Activated CD4-positive, alpha-beta memory T cell treated with anti-CD3 and anti-CD28 coated beads, Interleukin-2, amount 10 ng/mL, durations not matched to agents 7 days and 5 days (primary cell): ENCODE results near the gene ZNF594. TPM values are rescaled to one million over a fixed set of nuclear protein-coding genes. Genes with fewer than 3 reads are reported as not detected.
"Not testable (repeated sequence)": the region's sequence is repeated elsewhere in the genome, so short reads cannot be mapped to it uniquely, and the experiment has no call there.

ENCODE experiments used
- CTCF ChIA-PET: fragments of 350-600 bp; sonication (Branson Sonifier 250); formaldehyde crosslinking; loops from one replicate; lab custom pipeline; 2021; ENCODE audit warnings: antibody characterized with exemption, inconsistent platforms; lab: Charles Lee
- POLR2A ChIA-PET: fragments of 350-600 bp; sonication (Branson Sonifier 250); formaldehyde crosslinking; loops from one replicate; lab custom pipeline; 2021; ENCODE audit warnings: antibody characterized with exemption; lab: Charles Lee
- DNase-seq: peaks from one replicate; pipeline ENCODE4 v3.0.0-alpha.2; 2020
- H3K27ac Mint-ChIP-seq: one replicate; pipeline ENCODE4 v1.8.0; 2021; ENCODE audit warnings: mild to moderate bottlenecking, mixed read lengths
- H3K27me3 Mint-ChIP-seq: one replicate; pipeline ENCODE4 v1.8.0; 2021; ENCODE audit warnings: mixed read lengths
- H3K36me3 Mint-ChIP-seq: one replicate; pipeline ENCODE4 v1.8.0; 2021; ENCODE audit warnings: low read depth, mixed read lengths
- H3K4me1 Mint-ChIP-seq: one replicate; pipeline ENCODE4 v1.8.0; 2021; ENCODE audit warnings: mixed read lengths
- H3K4me3 Mint-ChIP-seq: one replicate; pipeline ENCODE4 v1.8.0; 2021; ENCODE audit warnings: mild to moderate bottlenecking, mixed read lengths
- H3K9me3 Mint-ChIP-seq: one replicate; pipeline ENCODE4 v1.8.0; 2021; ENCODE audit warnings: mixed read lengths
- total RNA-seq, 2 experiments: library from RNA; stranded (reverse); gene quantifications; one replicate each; pipeline ENCODE4 v1.2.3, GENCODE V29; 2021

Gene ZNF594
- total RNA-seq, 2 experiments from 2014 or later = 7.0 to 8.6 TPM

- no peaks in the 10 kb centered on the region for H3K36me3 Mint-ChIP-seq
- no peaks in the 10 kb centered on the region for H3K9me3 Mint-ChIP-seq
- CTCF ChIA-PET = interaction anchor here (0.7 kb wide), 1 partner anchor 217 kb away, joined by 3 read pairs; no protein-coding TSS in a partner anchor
- H3K4me3 Mint-ChIP-seq = no peak overlapping the region
- peaks cover 8% of the 10 kb centered on the region for H3K4me1 Mint-ChIP-seq
- H3K27me3 Mint-ChIP-seq = no peaks in the 10 kb centered on the region
- POLR2A ChIA-PET = interaction anchor here (0.6 kb wide), 1 partner anchor 26 kb away, joined by 3 read pairs; no protein-coding TSS in a partner anchor
- no peak for DNase-seq
- no peak overlapping the region for H3K27ac Mint-ChIP-seq
Measured at GRCh38 chr17:5220074-5220473, 28.4 kb upstream of the ZNF594 start.

DNA sequence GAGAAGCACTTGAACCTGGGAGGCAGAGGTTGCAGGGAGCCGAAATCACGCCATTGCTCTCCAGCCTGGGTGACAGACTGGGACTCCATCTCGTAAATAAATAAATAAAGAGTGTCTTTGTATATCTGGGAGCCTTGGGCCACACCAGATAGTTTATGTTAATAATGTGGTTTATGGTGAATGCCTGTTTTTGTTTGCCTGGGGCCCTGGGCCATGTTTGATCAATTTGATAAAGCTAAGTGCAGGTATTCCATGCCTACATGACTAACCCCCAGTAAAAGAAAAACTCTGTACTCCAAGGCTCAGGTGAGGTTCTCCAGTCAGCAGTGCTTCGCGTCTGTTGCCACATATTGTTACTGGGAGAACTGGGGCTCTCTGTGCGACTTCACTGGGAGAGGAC, 27.9 kb upstream of the ZNF594 start:
- Mint-ChIP-seq H3K36me3 (no peaks in the 10 kb centered on the region), H3K27me3 (no peaks in the 10 kb centered on the region), H3K4me3 (no peak overlapping the region), H3K4me1 (peaks cover 8% of the 10 kb centered on the region), H3K9me3 (no peaks in the 10 kb centered on the region), H3K27ac (no peak overlapping the region)
- DNase-seq = no peak
- CTCF ChIA-PET = no interaction called here
- POLR2A ChIA-PET = no interaction called here

GRCh38 chr17:5217562-5217961, 25.9 kb upstream of the ZNF594 start:
- H3K4me3 Mint-ChIP-seq, H3K4me1 Mint-ChIP-seq, DNase-seq, H3K27me3 Mint-ChIP-seq, H3K9me3 Mint-ChIP-seq, POLR2A ChIA-PET, CTCF ChIA-PET, H3K36me3 Mint-ChIP-seq, H3K27ac Mint-ChIP-seq: not testable (repeated sequence)

DNA sequence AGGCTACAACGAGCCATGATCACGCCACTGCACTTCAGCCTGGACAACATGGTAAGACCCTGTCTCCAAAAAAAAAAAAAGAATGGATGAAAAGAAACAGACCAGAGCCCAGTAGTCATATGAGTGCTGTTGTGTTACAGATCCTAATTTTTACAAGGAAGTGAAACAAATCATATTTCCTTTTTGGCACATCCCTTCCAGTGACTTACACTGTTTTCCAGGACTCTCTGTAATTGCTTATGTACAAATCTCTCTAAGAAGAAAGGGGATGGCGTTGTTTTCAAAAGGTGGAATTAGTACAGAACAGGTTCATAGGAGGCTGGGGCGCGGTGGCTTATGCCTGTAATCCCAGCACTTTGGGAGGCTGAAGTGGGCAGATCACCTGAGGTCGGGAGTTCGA, 19.8 kb upstream of the ZNF594 start:
- Mint-ChIP-seq H3K4me1 (no peaks in the 10 kb centered on the region), H3K4me3 (no peak overlapping the region), H3K36me3 (no peaks in the 10 kb centered on the region), H3K27ac (no peak overlapping the region), H3K9me3 (no peaks in the 10 kb centered on the region), H3K27me3 (no peaks in the 10 kb centered on the region)
- ChIA-PET CTCF (no interaction called here), POLR2A (interaction anchor here (2.5 kb wide), 1 partner anchor 20 kb away, joined by 6 read pairs; the partner anchor contains the start of gene ZNF594)
- DNase-seq = no peak

DNA sequence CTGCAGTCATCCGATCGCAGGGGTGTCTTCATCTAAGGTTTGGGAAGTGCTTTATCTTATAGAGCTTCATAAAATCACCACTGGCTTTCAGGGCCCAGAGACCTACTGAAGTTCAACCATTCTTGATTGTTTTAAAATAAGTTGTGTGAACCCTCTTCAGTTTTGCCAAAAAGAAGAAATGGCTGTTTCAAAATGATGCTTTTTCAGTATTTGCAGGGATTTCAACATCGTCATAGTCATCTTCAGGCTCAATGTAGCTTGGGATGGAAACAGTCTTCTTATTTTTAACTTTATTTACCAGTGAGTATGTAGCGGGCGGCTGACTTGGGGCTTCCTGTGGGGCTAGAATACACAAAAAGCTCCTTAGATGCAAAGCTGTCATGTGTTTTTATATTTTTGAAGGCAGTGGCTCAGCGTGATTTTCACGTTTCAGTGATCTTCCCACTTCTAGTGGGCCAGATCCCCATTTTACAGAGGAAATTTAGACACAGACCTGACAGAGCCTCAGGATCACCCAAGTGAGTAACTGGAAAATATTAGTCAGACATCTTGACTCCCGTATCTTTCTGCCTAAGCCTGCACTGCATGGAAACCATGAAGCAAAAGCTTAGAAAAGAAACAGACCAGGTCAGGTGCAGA, 19.1 kb upstream of the ZNF594 start:
- Mint-ChIP-seq H3K27ac (no peak overlapping the region), H3K4me1 (no peaks in the 10 kb centered on the region), H3K9me3 (no peaks in the 10 kb centered on the region), H3K4me3 (no peak overlapping the region), H3K36me3 (no peaks in the 10 kb centered on the region), H3K27me3 (no peaks in the 10 kb centered on the region)
- POLR2A ChIA-PET = interaction anchor here (2.5 kb wide), 1 partner anchor 19 kb away, joined by 6 read pairs; the partner anchor contains the start of gene ZNF594
- CTCF ChIA-PET = no interaction called here
- no peak for DNase-seq

GRCh38 chr17:5210091-5210490, 18.4 kb upstream of the ZNF594 start:
- ChIA-PET CTCF (no interaction called here), POLR2A (interaction anchor here (2.5 kb wide), 1 partner anchor 18 kb away, joined by 6 read pairs; the partner anchor contains the start of gene ZNF594)
- H3K4me3 Mint-ChIP-seq = no peak overlapping the region
- no peaks in the 10 kb centered on the region for H3K4me1 Mint-ChIP-seq
- H3K36me3 Mint-ChIP-seq = no peaks in the 10 kb centered on the region
- DNase-seq = no peak
- H3K9me3 Mint-ChIP-seq = no peaks in the 10 kb centered on the region
- no peak overlapping the region for H3K27ac Mint-ChIP-seq
- H3K27me3 Mint-ChIP-seq = no peaks in the 10 kb centered on the region

DNA sequence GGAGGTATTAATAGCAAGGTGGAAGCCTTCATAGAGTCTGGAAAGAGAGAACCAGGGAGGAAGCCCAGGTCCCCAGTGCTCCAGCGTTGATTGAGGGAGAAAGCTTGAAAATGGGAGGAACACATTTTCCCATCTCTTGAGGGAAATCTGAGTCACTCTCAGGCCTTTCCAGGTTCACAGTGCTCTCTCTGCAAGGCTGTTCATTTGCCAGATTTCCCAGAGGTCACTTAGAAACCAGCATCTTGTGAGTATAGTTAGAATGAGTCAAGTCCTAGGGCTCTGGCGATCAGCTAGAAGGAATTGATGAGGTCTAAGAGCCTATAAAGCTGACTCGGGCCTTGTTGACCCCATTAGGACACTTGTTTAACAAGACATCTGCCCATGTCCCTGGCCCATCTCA, 17.7 kb upstream of the ZNF594 start:
- H3K9me3 Mint-ChIP-seq = no peaks in the 10 kb centered on the region
- no peaks in the 10 kb centered on the region for H3K27me3 Mint-ChIP-seq
- no peak for DNase-seq
- no peak overlapping the region for H3K27ac Mint-ChIP-seq
- CTCF ChIA-PET = no interaction called here
- H3K4me3 Mint-ChIP-seq = no peak overlapping the region
- no peaks in the 10 kb centered on the region for H3K36me3 Mint-ChIP-seq
- no peaks in the 10 kb centered on the region for H3K4me1 Mint-ChIP-seq
- POLR2A ChIA-PET = no interaction called here

DNA sequence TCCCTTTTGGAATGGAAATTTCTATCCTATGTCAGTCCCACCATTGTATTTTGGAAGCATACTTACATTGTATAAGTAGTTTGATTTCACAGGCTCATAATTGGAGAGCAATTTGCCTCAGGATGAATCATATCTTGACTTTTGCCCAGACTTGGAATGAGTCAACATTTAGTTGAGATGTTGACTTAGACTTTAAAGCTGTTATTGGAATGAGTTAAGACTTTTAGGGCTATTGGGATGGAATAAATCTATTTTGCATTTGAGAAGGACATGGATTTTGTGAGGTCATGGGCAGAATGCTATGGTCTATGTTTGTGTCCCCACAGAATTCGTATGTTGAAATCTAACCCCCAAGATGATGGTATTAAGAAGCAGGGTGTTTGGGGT, 12.2 kb upstream of the ZNF594 start:
- Mint-ChIP-seq H3K9me3 (peaks cover 2% of the 10 kb centered on the region), H3K4me3 (no peak overlapping the region), H3K27me3 (no peaks in the 10 kb centered on the region), H3K4me1 (peaks cover 5% of the 10 kb centered on the region), H3K27ac (no peak overlapping the region), H3K36me3 (peaks cover 5% of the 10 kb centered on the region)
- ChIA-PET POLR2A (interaction anchor here (0.8 kb wide), 1 partner anchor 12 kb away, joined by 3 read pairs; no protein-coding TSS in a partner anchor), CTCF (interaction anchor here (1.4 kb wide), 1 partner anchor 12 kb away, joined by 3 read pairs; the partner anchor contains the start of gene ZNF594)
- no peak for DNase-seq

DNA sequence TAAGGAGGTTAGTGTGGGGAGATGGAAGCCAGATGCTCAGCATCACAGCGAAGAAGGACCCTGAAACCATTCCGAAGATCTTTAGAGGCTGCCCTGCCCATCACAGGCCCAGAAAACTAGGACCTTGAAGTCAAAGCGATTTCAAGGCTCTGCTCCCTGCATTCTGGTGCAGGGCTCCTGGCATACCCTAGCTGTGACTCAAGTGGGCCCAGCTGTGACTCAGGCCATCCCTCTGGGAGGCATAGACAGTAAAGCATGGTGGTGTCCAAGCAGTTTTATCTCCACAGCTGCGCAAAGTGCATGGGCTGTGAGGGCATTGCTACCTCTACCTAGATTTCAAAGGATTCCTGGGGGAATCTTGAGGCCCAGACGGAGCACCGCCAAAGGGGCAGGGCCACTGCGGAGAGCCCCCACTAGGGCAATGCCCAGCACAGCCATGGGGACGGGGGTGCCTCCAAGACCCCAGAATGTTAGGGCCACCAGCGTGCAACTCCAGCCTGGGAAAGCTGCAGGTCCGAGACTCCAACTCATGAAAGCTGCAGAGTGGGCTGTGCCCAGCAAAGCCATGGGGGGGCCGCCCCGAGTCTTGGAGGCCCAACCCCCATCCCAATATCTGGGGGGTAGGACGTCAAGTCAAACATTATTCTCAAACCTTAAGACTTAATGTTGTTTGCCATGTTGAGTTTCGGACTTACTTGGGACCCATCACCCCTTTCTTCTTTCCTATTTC, 11.7 kb upstream of the ZNF594 start:
- Mint-ChIP-seq H3K4me1 (peaks cover 5% of the 10 kb centered on the region), H3K27ac (no peak overlapping the region), H3K27me3 (no peaks in the 10 kb centered on the region), H3K36me3 (peaks cover 5% of the 10 kb centered on the region), H3K9me3 (peaks cover 2% of the 10 kb centered on the region), H3K4me3 (no peak overlapping the region)
- no peak for DNase-seq
- CTCF ChIA-PET = interaction anchor here (1.5 kb wide), 1 partner anchor 11 kb away, joined by 4 read pairs; the partner anchor contains the start of gene ZNF594
- POLR2A ChIA-PET = interaction anchor here (0.8 kb wide), 1 partner anchor 11 kb away, joined by 3 read pairs; no protein-coding TSS in a partner anchor

DNA sequence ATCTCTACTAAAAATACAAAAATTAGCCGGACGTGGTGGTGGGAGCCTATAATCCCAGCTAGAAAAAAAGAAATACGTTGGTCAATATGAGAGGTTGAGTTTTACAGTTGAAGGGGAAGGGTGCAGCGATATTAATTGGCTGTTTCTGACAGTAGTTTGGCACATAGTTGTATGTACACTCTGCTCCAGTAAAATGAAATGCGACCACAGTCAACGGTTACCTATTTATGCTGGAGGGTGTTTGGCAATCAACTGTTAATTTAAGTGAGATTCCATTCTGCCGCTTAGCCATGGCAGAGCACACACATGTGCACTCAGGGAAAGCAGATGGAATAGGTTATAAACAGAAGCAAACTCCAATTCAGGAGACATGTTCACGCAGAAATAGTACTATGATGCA, 9.3 kb upstream of the ZNF594 start:
- Mint-ChIP-seq H3K9me3 (peaks cover 2% of the 10 kb centered on the region), H3K4me1 (peaks cover 7% of the 10 kb centered on the region), H3K27ac (no peak overlapping the region), H3K4me3 (no peak overlapping the region), H3K36me3 (peaks cover 5% of the 10 kb centered on the region), H3K27me3 (no peaks in the 10 kb centered on the region)
- no peak for DNase-seq
- ChIA-PET POLR2A (no interaction called here), CTCF (no interaction called here)

- peaks cover 5% of the 10 kb centered on the region for H3K36me3 Mint-ChIP-seq
- H3K4me3 Mint-ChIP-seq = no peak overlapping the region
- H3K4me1 Mint-ChIP-seq = peaks cover 7% of the 10 kb centered on the region
- DNase-seq = no peak
- ChIA-PET CTCF (no interaction called here), POLR2A (no interaction called here)
- H3K9me3 Mint-ChIP-seq = peaks cover 2% of the 10 kb centered on the region
- no peaks in the 10 kb centered on the region for H3K27me3 Mint-ChIP-seq
- no peak overlapping the region for H3K27ac Mint-ChIP-seq
Measured at GRCh38 chr17:5200360-5200759, 8.7 kb upstream of the ZNF594 start.

DNA sequence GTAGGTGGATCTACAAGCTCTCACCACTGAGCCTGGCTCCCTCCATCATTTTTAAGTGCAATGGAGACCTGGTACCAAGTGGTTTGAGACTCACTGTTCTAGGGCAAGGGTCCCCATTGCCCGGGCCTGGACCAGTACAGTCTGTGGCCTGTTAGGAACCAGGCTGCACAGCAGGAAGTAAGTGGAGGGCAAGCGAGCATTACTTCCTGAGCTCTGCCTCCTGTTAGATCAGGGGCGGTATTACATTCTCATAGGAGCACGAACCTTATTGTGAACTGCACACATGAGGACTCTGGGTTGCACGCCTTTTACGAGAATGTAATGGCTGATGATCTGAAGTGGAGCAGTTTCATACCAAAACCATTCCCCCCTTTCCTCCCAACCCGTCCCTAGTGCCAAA, 6.8 kb upstream of the ZNF594 start:
- ChIA-PET CTCF (interaction anchor here (0.9 kb wide), 1 partner anchor 40 kb away, joined by 3 read pairs; no protein-coding TSS in a partner anchor), POLR2A (interaction anchor here (0.7 to 1.0 kb wide), 2 partner anchors 83 to 208 kb away, joined by 3 read pairs; no protein-coding TSS in a partner anchor)
- H3K4me1 Mint-ChIP-seq = peaks cover 1% of the 10 kb centered on the region
- no peak overlapping the region for H3K27ac Mint-ChIP-seq
- no peak overlapping the region for H3K4me3 Mint-ChIP-seq
- H3K36me3 Mint-ChIP-seq = no peaks in the 10 kb centered on the region
- H3K9me3 Mint-ChIP-seq = peaks cover 2% of the 10 kb centered on the region
- H3K27me3 Mint-ChIP-seq = no peaks in the 10 kb centered on the region
- no peak for DNase-seq

DNA sequence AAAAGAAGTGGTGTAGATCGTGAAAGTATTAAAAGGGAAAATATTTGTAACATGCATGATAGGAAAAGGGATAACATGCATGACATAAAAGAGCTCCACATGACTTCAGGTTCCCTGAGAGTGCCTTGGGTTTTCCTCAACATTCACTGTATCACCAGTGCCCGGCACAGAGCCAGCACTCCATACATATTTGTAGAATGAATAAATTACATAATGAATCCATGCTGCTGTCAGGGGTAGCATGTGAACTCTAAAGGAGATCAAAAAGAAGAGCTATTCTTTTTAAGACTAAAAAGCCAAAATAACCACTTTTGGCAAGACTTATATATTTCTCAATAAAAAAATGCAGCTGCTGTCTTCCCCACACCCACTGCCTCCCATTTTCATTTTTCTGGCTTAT, 2.7 kb upstream of the ZNF594 start:
- Mint-ChIP-seq H3K27ac (no peak overlapping the region), H3K4me3 (no peak overlapping the region), H3K9me3 (peaks cover 12% of the 10 kb centered on the region), H3K36me3 (peaks cover 21% of the 10 kb centered on the region), H3K27me3 (no peaks in the 10 kb centered on the region), H3K4me1 (peaks cover 32% of the 10 kb centered on the region)
- POLR2A ChIA-PET = interaction anchor here (0.6 to 0.7 kb wide), 2 partner anchors 26 to 48 kb away, joined by 3 read pairs; no protein-coding TSS in a partner anchor
- no peak for DNase-seq
- CTCF ChIA-PET = interaction anchor here (0.8 kb wide), 1 partner anchor 81 kb away, joined by 3 read pairs; no protein-coding TSS in a partner anchor
